GM19438 (cell line): Measurements from ENCODE around the gene DTNA.
"Not testable (repeated sequence)": the region's sequence is repeated elsewhere in the genome, so short reads cannot be mapped to it uniquely, and the experiment has no call there.

Experiments used
- ATAC-seq: cut with Tn5 transposase; IDR thresholded peaks from one replicate; pipeline ENCODE4 v1.9.1; 2021; ENCODE audit warnings: low read depth; ENCODE audit not compliant: unreplicated experiment

The DTNA gene

GRCh38 chr18:34922594-34922993 is 212.5 kb downstream of the DTNA start:
- ATAC-seq = not testable (repeated sequence)

GRCh38 chr18:34923911-34924310 is 213.8 kb downstream of the DTNA start:
- no peak for ATAC-seq

- ATAC-seq = no peak
Observed at GRCh38 chr18:34926683-34927082, 216.6 kb downstream of the DTNA start.

GRCh38 chr18:34928088-34928753 is 218.1 kb downstream of the DTNA start:
- no peak for ATAC-seq

- no peak for ATAC-seq
Observed at GRCh38 chr18:34928754-34929335, 218.7 kb downstream of the DTNA start.

- no peak for ATAC-seq
Observed at GRCh38 chr18:34929336-34929780, 219.3 kb downstream of the DTNA start.

GRCh38 chr18:34932363-34932762 is 222.3 kb downstream of the DTNA start:
- no peak for ATAC-seq

- no peak for ATAC-seq
Observed at GRCh38 chr18:34932792-34933466, 222.8 kb downstream of the DTNA start.

GRCh38 chr18:34933909-34934661 is 224.0 kb downstream of the DTNA start:
- ATAC-seq = no peak

GRCh38 chr18:34936772-34937171 is 226.7 kb downstream of the DTNA start:
- no peak for ATAC-seq

- ATAC-seq = no peak
Observed at GRCh38 chr18:34938090-34938489, 228.0 kb downstream of the DTNA start.
